Epithelial cell of proximal tubule (primary cell): Measurements from ENCODE around the gene C1orf21. TPM values are rescaled to one million over a fixed set of nuclear protein-coding genes. Genes with fewer than 3 reads are reported as not detected.
A peak's percentile ranks its signal among the peaks of the same experiment; 100 is the strongest.

ENCODE experiments used
- DNase-seq: peaks from one replicate; pipeline ENCODE4 v3.0.0-alpha.2; 2011; ENCODE audit warnings: low read depth
- H3K4me3 ChIP-seq: 2 replicates; pipeline ENCODE4 v1.5.1; 2011; ENCODE audit warnings: low read depth, mild to moderate bottlenecking, low read length
- total RNA-seq: library from RNA; depleted of rRNA; stranded (reverse); fragments of >200 nt; gene quantifications from 2 replicates; pipeline ENCODE4 v1.2.3, GENCODE V29; 2015
- TF ChIP-seq, protein P1 (sequence below): conservative IDR thresholded peaks from 2 replicates; pipeline ENCODE4 v1.5.1; 2012; ENCODE audit warnings: low read depth, mild to moderate bottlenecking, low read length

Gene C1orf21
- total RNA-seq, 1 donor from 2014 or later = 2.3 TPM

DNA sequence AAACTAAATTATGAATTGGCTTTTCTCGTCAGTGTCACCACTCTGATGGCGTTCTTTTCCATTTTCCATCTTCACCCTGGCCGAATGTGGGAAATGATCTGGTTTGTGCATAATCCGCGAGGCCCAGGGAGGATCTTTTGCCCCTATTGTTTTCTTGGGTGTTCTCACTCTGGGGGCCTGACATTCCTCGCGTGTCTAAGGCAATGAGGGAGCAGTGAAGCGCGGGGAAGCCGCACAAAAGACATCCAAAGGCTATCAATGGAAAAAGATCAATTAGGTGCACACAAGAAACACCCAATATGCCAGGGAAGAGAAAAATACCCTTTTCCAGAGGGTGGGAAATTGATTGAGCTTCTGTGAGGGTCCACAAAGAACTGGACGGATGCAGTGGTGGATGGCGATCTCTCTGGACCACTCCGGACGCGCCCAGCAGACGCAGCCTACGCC, 941 bp upstream of the C1orf21 start:
- DNase-seq = no peak
- TF ChIP-seq, protein P1, sequence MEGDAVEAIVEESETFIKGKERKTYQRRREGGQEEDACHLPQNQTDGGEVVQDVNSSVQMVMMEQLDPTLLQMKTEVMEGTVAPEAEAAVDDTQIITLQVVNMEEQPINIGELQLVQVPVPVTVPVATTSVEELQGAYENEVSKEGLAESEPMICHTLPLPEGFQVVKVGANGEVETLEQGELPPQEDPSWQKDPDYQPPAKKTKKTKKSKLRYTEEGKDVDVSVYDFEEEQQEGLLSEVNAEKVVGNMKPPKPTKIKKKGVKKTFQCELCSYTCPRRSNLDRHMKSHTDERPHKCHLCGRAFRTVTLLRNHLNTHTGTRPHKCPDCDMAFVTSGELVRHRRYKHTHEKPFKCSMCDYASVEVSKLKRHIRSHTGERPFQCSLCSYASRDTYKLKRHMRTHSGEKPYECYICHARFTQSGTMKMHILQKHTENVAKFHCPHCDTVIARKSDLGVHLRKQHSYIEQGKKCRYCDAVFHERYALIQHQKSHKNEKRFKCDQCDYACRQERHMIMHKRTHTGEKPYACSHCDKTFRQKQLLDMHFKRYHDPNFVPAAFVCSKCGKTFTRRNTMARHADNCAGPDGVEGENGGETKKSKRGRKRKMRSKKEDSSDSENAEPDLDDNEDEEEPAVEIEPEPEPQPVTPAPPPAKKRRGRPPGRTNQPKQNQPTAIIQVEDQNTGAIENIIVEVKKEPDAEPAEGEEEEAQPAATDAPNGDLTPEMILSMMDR = no peak
- peak overlapping the region; percentile 69 for H3K4me3 ChIP-seq

DNA sequence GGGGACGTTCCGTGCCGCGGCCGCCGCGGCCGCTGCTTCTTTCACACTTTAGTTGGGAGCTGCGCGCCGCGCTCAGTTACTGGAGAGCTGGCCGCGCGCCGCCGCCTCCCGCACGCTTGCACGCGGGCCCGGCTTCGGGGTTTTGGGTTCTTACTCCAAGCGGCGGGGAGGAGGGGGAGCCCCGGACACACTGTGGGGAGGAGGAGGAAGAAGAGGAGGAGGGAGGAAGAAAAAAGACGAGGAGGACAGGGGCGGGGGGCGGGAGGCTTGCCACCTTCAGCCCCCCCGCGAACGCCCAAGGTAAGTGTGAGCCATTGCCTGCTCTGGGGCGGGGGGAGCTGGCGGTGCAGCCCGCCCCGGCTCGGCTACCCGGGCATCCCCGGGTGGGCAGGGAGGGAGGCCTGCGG, 243 bp downstream of the C1orf21 start:
- no peak for DNase-seq
- TF ChIP-seq, protein P1 = no peak
- H3K4me3 ChIP-seq = peak overlapping the region; percentile 69

DNA sequence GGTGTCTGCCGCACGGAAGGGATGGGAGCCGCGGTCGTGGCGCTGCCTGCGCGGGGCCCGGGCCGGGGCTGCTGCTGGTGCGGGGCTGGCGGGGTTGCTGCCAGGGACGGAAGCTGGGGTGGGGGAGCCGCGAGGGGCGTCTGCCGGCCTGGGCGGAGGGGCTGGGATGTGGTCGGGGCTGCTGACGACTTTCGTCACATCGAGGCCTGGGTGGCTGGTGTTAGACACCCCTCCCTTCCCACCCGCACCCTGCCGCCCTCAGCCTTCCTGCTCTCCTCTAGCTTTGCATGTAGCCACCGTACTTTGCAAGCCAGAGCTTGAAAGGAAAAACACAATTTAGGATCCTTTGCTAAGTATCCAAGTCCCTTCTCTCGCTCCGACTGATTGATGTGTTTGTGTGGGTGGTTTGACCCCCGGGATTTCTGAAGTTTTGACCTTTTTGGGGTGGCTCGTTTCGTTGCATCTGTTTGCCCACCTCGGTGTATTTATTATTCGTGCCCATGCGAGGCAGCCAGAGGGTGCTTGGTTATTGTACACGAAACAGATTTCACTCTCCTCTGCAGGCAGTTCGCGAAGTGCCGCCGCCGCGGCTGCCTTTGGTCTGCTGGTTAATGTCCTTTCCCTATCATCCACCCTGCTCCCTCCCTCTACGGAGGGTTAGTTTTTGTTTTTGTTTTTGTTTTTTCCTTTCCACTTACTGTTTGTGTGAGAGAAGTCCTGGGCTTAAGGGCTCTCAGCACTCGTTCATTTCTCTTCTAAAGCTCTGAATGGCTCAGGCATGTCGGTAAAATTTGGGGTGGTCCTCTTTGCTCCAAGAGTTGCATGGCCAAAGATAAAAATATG, 868 bp downstream of the C1orf21 start:
- TF ChIP-seq, protein P1 = no peak
- H3K4me3 ChIP-seq = peak overlapping the region; percentile 69
- no peak for DNase-seq

DNA sequence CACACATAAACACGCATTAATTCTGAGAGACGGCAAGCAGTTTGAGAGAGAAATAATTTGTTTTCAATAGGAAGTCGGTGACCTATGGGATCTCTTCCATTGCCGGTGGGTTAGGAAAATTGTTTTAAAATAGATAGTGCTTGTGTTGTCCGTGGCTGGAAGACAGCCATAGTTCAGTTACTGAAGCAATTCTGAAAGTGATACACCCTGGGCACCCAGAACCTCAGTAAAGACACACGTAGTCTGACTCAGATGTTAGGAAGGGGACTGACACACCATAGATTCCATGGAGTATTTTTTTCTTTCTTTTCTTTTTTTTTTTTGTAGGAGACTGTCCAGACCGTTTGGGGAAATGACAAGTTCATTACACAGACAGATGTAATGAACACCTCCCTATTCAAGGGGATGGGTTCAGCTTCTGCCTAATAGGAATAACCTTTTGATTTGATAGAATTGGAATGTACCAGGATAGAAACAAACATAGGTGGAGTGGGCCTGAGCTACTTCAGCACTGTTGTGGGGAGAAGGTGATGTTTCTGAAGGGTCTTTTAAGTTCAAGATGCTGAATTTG, 1.6 kb downstream of the C1orf21 start:
- TF ChIP-seq, protein P1 = no peak
- H3K4me3 ChIP-seq = peak overlapping the region; percentile 69
- DNase-seq = no peak

DNA sequence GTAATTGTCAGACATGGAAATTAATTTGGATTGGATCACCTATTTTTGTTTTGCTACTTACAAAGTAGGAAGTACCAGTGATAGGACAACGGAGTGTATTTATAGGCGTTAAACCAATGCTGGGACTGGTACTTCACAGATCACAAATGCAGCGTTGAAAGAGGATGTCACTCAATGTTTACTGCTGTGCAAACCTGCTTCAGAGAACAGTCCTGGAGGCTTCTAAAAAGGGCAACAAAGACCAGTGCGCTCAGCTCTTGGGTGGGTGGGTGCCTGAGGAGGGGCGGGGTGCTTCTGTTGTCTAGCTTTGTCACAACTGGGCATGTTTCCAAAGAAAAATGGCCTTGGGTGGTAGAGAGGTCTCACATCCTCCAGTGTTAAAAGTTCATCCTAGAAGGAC, 2.1 kb downstream of the C1orf21 start:
- TF ChIP-seq, protein P1 = no peak
- no peak overlapping the region for H3K4me3 ChIP-seq
- DNase-seq = no peak

DNA sequence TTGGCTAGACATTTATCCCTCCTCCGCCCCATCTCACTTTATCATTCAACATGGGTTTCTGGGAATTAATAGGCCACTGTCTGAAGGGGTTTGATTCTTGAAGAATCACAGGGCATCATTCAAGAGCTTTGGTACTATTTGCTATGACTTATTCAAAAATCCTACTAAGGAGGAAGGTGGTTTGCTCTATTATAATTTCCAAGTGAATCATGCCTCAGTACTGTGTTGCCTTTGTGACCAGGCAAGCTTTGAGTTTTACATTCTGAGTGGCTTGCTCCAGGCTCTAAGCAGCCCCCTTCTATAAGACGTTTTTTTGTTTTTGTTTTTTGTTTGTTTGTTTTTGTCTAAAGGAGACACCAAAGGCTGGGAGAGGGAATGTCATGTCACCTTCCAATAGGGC, 2.6 kb downstream of the C1orf21 start:
- no peak for DNase-seq
- no peak overlapping the region for H3K4me3 ChIP-seq
- TF ChIP-seq, protein P1 = no peak

DNA sequence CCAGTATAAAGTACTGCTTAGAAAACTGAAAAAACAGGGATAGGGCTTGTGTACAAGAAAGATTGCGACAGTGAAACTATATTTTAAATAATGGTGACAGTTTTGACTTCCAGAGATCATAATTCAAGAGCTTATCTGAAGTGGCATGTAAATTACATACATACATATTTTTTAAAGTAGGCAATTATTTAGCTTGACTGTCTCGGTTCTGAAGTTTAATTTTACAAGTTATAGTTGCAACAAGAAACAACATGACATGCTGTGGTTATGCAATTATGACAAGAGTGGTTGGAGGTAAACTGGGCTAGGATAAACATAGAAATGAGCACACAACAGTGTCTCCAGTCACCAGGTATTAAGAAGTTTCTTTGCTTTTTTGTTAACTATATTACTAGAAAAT, 4.1 kb downstream of the C1orf21 start:
- H3K4me3 ChIP-seq = no peak overlapping the region
- DNase-seq = no peak
- TF ChIP-seq, protein P1 = no peak
